ENCODE results near the gene S100B.
A peak's percentile ranks its signal among the peaks of the same experiment; 100 is the strongest.
"Not testable (repeated sequence)": the region's sequence is repeated elsewhere in the genome, so short reads cannot be mapped to it uniquely, and the experiment has no call there.

Gene S100B

GRCh38 chr21:46600978-46601377, 3.9 kb downstream of the S100B start:
- no peak for DNase-seq (ENCODE audit: low read depth)

GRCh38 chr21:46600305-46600704, 4.6 kb downstream of the S100B start:
- DNase-seq (ENCODE audit: low read depth) = no peak

GRCh38 chr21:46598581-46599572, 6.0 kb downstream of the S100B start:
- peak; percentile 91 for DNase-seq (ENCODE audit: low read depth)

- DNase-seq (ENCODE audit: low read depth) = no peak
These were observed 7.0 kb downstream of the S100B start for GRCh38 chr21:46597896-46598343.

- DNase-seq (ENCODE audit: low read depth) = no peak
These were observed 7.9 kb downstream of the S100B start for GRCh38 chr21:46597031-46597430.

- no peak for DNase-seq (ENCODE audit: low read depth)
These were observed 8.7 kb downstream of the S100B start for GRCh38 chr21:46596201-46596600.

GRCh38 chr21:46594276-46594675, 10.6 kb downstream of the S100B start:
- no peak for DNase-seq (ENCODE audit: low read depth)

- no peak for DNase-seq (ENCODE audit: low read depth)
These were observed 19.5 kb downstream of the S100B start for GRCh38 chr21:46585191-46585953.

- no peak for DNase-seq (ENCODE audit: low read depth)
These were observed 23.0 kb downstream of the S100B start for GRCh38 chr21:46581780-46582307.

GRCh38 chr21:46579394-46579793, 25.5 kb downstream of the S100B start:
- DNase-seq (ENCODE audit: low read depth) = not testable (repeated sequence)

- DNase-seq (ENCODE audit: low read depth) = not testable (repeated sequence)
These were observed 27.1 kb downstream of the S100B start for GRCh38 chr21:46577786-46578185.

GRCh38 chr21:46572850-46573249, 32.0 kb downstream of the S100B start:
- DNase-seq (ENCODE audit: low read depth) = no peak

- no peak for DNase-seq (ENCODE audit: low read depth)
These were observed 34.3 kb downstream of the S100B start for GRCh38 chr21:46570631-46571030.

- no peak for DNase-seq (ENCODE audit: low read depth)
These were observed 34.8 kb downstream of the S100B start for GRCh38 chr21:46570119-46570518.

- DNase-seq (ENCODE audit: low read depth) = peak; percentile 28
These were observed 35.8 kb downstream of the S100B start for GRCh38 chr21:46569081-46569480.

GRCh38 chr21:46568562-46568961, 36.3 kb downstream of the S100B start:
- no peak for DNase-seq (ENCODE audit: low read depth)

GRCh38 chr21:46567348-46567747, 37.5 kb downstream of the S100B start:
- DNase-seq (ENCODE audit: low read depth) = no peak

- DNase-seq (ENCODE audit: low read depth) = no peak
These were observed 40.5 kb downstream of the S100B start for GRCh38 chr21:46564391-46564790.

GRCh38 chr21:46562964-46563607, 41.8 kb downstream of the S100B start:
- DNase-seq (ENCODE audit: low read depth) = no peak

- no peak for DNase-seq (ENCODE audit: low read depth)
These were observed 42.4 kb downstream of the S100B start for GRCh38 chr21:46562472-46562871.

GRCh38 chr21:46561445-46562090, 43.3 kb downstream of the S100B start:
- DNase-seq (ENCODE audit: low read depth) = no peak
